ENCODE results near the gene EXOC6. TPM values are rescaled to one million over a fixed set of nuclear protein-coding genes. Genes with fewer than 3 reads are reported as not detected.

Gene EXOC6
- total RNA-seq, 1 experiment from 2014 or later, result 17.0 TPM

DNA sequence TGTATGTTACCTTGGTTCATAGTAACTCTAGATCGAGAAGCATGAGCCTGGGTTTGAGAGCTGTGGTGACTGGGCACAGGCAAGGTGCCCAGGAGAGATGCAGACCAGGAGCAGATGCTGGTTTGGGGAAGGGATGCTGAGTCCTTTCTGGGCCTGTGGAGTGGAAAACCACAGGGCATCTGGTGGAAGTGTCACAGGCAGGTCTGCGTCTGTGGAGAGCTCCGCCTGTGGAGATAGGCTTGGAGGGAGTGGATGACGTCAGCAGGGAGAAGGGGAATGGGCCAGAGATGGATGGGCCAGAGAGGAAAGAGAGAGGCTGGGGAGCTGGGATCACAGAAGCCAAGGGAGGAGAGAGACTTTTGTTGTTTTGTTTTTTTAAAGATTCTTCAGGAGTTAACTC lies 240.1 kb downstream of the EXOC6 start:
- TF ChIP-seq, protein P1, sequence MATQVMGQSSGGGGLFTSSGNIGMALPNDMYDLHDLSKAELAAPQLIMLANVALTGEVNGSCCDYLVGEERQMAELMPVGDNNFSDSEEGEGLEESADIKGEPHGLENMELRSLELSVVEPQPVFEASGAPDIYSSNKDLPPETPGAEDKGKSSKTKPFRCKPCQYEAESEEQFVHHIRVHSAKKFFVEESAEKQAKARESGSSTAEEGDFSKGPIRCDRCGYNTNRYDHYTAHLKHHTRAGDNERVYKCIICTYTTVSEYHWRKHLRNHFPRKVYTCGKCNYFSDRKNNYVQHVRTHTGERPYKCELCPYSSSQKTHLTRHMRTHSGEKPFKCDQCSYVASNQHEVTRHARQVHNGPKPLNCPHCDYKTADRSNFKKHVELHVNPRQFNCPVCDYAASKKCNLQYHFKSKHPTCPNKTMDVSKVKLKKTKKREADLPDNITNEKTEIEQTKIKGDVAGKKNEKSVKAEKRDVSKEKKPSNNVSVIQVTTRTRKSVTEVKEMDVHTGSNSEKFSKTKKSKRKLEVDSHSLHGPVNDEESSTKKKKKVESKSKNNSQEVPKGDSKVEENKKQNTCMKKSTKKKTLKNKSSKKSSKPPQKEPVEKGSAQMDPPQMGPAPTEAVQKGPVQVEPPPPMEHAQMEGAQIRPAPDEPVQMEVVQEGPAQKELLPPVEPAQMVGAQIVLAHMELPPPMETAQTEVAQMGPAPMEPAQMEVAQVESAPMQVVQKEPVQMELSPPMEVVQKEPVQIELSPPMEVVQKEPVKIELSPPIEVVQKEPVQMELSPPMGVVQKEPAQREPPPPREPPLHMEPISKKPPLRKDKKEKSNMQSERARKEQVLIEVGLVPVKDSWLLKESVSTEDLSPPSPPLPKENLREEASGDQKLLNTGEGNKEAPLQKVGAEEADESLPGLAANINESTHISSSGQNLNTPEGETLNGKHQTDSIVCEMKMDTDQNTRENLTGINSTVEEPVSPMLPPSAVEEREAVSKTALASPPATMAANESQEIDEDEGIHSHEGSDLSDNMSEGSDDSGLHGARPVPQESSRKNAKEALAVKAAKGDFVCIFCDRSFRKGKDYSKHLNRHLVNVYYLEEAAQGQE (IDR thresholded peaks at IDR 0.05; ENCODE audit: insufficient read depth in 1 of 2, low read depth in 2 of 2, low read length in 1 of 2), result no peak
- TF ChIP-seq SIN3A (IDR thresholded peaks at IDR 0.05; ENCODE audit: borderline replicate concordance, insufficient read depth, low read depth, low read length), result no peak
- no peak for TF ChIP-seq POLR2AphosphoS5 (IDR thresholded peaks at IDR 0.05; ENCODE audit: low read depth, low read length)
- TF ChIP-seq, protein P2, sequence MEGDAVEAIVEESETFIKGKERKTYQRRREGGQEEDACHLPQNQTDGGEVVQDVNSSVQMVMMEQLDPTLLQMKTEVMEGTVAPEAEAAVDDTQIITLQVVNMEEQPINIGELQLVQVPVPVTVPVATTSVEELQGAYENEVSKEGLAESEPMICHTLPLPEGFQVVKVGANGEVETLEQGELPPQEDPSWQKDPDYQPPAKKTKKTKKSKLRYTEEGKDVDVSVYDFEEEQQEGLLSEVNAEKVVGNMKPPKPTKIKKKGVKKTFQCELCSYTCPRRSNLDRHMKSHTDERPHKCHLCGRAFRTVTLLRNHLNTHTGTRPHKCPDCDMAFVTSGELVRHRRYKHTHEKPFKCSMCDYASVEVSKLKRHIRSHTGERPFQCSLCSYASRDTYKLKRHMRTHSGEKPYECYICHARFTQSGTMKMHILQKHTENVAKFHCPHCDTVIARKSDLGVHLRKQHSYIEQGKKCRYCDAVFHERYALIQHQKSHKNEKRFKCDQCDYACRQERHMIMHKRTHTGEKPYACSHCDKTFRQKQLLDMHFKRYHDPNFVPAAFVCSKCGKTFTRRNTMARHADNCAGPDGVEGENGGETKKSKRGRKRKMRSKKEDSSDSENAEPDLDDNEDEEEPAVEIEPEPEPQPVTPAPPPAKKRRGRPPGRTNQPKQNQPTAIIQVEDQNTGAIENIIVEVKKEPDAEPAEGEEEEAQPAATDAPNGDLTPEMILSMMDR (IDR thresholded peaks at IDR 0.05), result no peak
- ChIA-PET CTCF (interaction anchor here (0.7 kb wide), 1 partner anchor 186 kb away, joined by 5 read pairs; no protein-coding TSS in a partner anchor), POLR2A (no interaction called here)
- no peak overlapping the region for H3K4me3 ChIP-seq (ENCODE audit: low read depth in 2 of 2, low read length in 2 of 2)
- no TSS peak for BruUV-seq (replicated peaks)
- no peaks in the 10 kb centered on the region for H3K36me3 ChIP-seq (ENCODE audit: control insufficient read depth, insufficient read depth, low read length)
- H3K4me1 ChIP-seq (ENCODE audit: control insufficient read depth, insufficient read depth, low read length), result no peaks in the 10 kb centered on the region
- DNase-seq (ENCODE audit: low read depth, low spot score) (no peak), ATAC-seq (no peak)
- H3K27ac ChIP-seq (ENCODE audit: low read length), result no peak overlapping the region
- in situ Hi-C loops (cut with HindIII; ENCODE audit: low pct_unique_long_range_greater_than_20kb, low sequenced_read_pairs) (no loop called here), intact Hi-C loops (cut with micrococcal nuclease; ENCODE audit: unreplicated experiment) (no loop called here)
- no peaks in the 10 kb centered on the region for H3K27me3 ChIP-seq (ENCODE audit: control insufficient read depth, insufficient read depth, low read length)
- H3K9me3 ChIP-seq (ENCODE audit: control insufficient read depth, insufficient read depth, low read depth, low read length), result no peaks in the 10 kb centered on the region

DNA sequence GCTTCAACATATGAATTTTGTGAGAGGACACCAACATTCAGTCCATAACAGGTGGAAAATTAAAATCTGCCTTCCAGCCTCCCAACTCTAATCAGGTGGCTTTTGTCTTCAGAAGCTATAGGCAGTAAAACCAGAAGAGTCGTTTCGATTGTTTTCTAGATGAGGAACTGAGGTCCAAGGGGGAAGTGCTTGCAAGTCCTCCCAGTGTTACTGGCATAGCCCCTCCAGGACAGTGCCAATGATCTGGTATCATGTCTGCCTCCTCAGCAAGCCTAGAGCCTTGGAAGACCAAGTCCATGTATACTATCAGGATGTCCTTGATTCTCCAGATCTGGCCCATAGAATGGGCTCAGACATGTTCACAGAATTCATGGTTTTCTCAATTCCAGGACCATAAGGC lies 242.3 kb downstream of the EXOC6 start:
- TF ChIP-seq, protein P2 (IDR thresholded peaks at IDR 0.05), result no peak
- no peak for TF ChIP-seq SIN3A (IDR thresholded peaks at IDR 0.05; ENCODE audit: borderline replicate concordance, insufficient read depth, low read depth, low read length)
- TF ChIP-seq POLR2AphosphoS5 (IDR thresholded peaks at IDR 0.05; ENCODE audit: low read depth, low read length), result no peak
- TF ChIP-seq, protein P1 (IDR thresholded peaks at IDR 0.05; ENCODE audit: insufficient read depth in 1 of 2, low read depth in 2 of 2, low read length in 1 of 2), result no peak
- no peak for TF ChIP-seq TCF7L2 (IDR thresholded peaks at IDR 0.05; ENCODE audit: low read depth, low read length)
- no peak overlapping the region for H3K4me3 ChIP-seq (ENCODE audit: low read depth in 2 of 2, low read length in 2 of 2)
- H3K36me3 ChIP-seq (ENCODE audit: control insufficient read depth, insufficient read depth, low read length), result no peaks in the 10 kb centered on the region
- ChIA-PET CTCF (no interaction called here), POLR2A (no interaction called here)
- no peak overlapping the region for H3K27ac ChIP-seq (ENCODE audit: low read length)
- H3K4me1 ChIP-seq (ENCODE audit: control insufficient read depth, insufficient read depth, low read length), result no peaks in the 10 kb centered on the region
- intact Hi-C loops (cut with micrococcal nuclease; ENCODE audit: unreplicated experiment) (no loop called here), in situ Hi-C loops (cut with HindIII; ENCODE audit: low pct_unique_long_range_greater_than_20kb, low sequenced_read_pairs) (no loop called here)
- DNase-seq (ENCODE audit: low read depth, low spot score), result no peak
- no peak for ATAC-seq
- no peaks in the 10 kb centered on the region for H3K9me3 ChIP-seq (ENCODE audit: control insufficient read depth, insufficient read depth, low read depth, low read length)
- no TSS peak for BruUV-seq (replicated peaks)
- no peaks in the 10 kb centered on the region for H3K27me3 ChIP-seq (ENCODE audit: control insufficient read depth, insufficient read depth, low read length)
